HG03095 (cell line): ENCODE measurements around the gene AHCYL1.

Experiments used
- ATAC-seq: cut with Tn5 transposase; IDR thresholded peaks from one replicate; pipeline ENCODE4 v1.9.1; 2021; ENCODE audit warnings: moderate library complexity; ENCODE audit not compliant: unreplicated experiment

AHCYL1 gene

GRCh38 chr1:109975718-109976117 lies 8.8 kb upstream of the AHCYL1 start:
- no peak for ATAC-seq

GRCh38 chr1:109976762-109977161 lies 7.8 kb upstream of the AHCYL1 start:
- no peak for ATAC-seq

- no peak for ATAC-seq
Measured at GRCh38 chr1:109977225-109977624, 7.3 kb upstream of the AHCYL1 start.

GRCh38 chr1:109977657-109978378 lies 6.7 kb upstream of the AHCYL1 start:
- no peak for ATAC-seq

GRCh38 chr1:109978761-109979488 lies 5.6 kb upstream of the AHCYL1 start:
- no peak for ATAC-seq

GRCh38 chr1:109979489-109980091 lies 5.0 kb upstream of the AHCYL1 start:
- ATAC-seq, result no peak

- ATAC-seq, result no peak
Measured at GRCh38 chr1:109980324-109981003, 4.1 kb upstream of the AHCYL1 start.

GRCh38 chr1:109981004-109981335 lies 3.6 kb upstream of the AHCYL1 start:
- ATAC-seq, result no peak

- no peak for ATAC-seq
Measured at GRCh38 chr1:109983380-109984189, 980 bp upstream of the AHCYL1 start.

- no peak for ATAC-seq
Measured at GRCh38 chr1:109984190-109984455, 442 bp upstream of the AHCYL1 start.

GRCh38 chr1:109985247-109986053 lies 885 bp downstream of the AHCYL1 start:
- ATAC-seq, result no peak

GRCh38 chr1:109986054-109986444 lies 1.5 kb downstream of the AHCYL1 start:
- no peak for ATAC-seq

- no peak for ATAC-seq
Measured at GRCh38 chr1:109988349-109988914, 3.9 kb downstream of the AHCYL1 start.

- no peak for ATAC-seq
Measured at GRCh38 chr1:109989506-109990301, 5.1 kb downstream of the AHCYL1 start.

GRCh38 chr1:109990302-109990653 lies 5.7 kb downstream of the AHCYL1 start:
- ATAC-seq, result no peak

- ATAC-seq, result no peak
Measured at GRCh38 chr1:109991400-109991925, 6.9 kb downstream of the AHCYL1 start.

GRCh38 chr1:109993885-109994284 lies 9.3 kb downstream of the AHCYL1 start:
- ATAC-seq, result no peak

GRCh38 chr1:109994654-109995053 lies 10.1 kb downstream of the AHCYL1 start:
- no peak for ATAC-seq

- ATAC-seq, result no peak
Measured at GRCh38 chr1:109995536-109995935, 11.0 kb downstream of the AHCYL1 start.
